ENCODE results near the gene GARS1. TPM values are rescaled to one million over a fixed set of nuclear protein-coding genes. Genes with fewer than 3 reads are reported as not detected.

Gene GARS1
- total and polyA plus RNA-seq, 9 of the 15 experiments (the other 6 are each of a cell fraction or from before 2014, with no cell fraction given) = 142 to 769 (median 272) TPM

DNA sequence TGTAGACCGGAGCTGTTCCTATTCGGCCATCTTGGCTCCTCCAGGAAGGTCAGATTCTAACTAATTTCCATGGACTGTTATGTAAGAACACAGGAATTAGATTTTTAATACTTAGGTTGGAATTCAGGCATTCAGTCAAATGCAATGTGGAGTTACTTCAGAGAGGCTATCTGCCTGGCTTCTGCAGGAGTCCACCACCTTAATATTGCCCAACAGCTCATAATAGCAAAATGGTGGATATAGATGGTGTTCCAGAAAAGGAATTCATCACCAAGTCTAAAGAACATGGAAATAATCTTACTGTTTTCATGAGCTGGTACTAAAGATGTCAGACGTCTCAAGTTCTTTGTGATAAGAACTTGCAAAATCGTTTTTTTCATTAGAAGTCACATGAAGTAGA, 48.1 kb downstream of the GARS1 start (continued):
- TF ChIP-seq ZSCAN32 (CRISPR knock-in tag; IDR thresholded peaks at IDR 0.05) (no peak), XRCC5 (IDR thresholded peaks at IDR 0.05; ENCODE audit: low read depth, low read length) (no peak), TAF9B (IDR thresholded peaks at IDR 0.05; ENCODE audit: partially characterized antibody) (no peak)

DNA sequence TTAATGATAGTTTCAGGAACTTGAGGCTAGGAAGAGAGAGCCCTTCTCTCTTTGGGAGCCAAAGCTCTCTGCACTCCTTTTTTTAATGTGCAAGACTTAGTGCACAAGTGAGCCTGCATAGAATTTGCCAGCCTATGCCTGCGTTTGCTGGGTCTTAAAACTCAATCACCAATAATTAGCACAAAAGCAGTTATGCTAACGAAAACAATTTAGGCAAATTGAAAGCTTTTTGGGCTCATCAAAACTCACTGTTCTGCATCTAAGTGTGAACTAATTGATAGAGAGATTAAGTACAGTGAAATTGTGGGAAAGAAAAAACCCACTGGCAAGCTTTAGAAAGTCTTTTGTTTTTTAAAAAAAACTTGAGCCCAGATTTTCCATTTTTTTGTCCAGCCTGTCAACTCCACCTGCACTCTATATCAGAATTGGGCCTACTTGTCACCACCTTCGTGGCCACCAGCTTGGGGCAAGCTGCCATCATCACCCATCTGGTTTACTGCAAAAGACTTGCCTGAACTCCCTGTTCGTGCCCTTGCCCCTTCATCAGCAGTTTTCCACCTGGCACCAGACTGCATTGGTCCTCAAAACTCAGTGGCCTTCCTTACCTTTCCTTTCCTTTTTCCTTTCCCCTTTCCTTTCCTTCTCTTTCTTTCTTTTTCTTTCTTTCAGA, 49.7 kb downstream of the GARS1 start:
- POLR2A ChIA-PET = interaction anchor here (1.0 to 2.1 kb wide), 6 partner anchors 10 to 24 kb away, joined by 4 to 15 read pairs (median 5); no protein-coding TSS in a partner anchor
- in situ Hi-C loops (cut with MboI) = no loop called here
- TF ChIP-seq, protein P1, sequence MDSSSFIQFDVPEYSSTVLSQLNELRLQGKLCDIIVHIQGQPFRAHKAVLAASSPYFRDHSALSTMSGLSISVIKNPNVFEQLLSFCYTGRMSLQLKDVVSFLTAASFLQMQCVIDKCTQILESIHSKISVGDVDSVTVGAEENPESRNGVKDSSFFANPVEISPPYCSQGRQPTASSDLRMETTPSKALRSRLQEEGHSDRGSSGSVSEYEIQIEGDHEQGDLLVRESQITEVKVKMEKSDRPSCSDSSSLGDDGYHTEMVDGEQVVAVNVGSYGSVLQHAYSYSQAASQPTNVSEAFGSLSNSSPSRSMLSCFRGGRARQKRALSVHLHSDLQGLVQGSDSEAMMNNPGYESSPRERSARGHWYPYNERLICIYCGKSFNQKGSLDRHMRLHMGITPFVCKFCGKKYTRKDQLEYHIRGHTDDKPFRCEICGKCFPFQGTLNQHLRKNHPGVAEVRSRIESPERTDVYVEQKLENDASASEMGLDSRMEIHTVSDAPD (CRISPR knock-in tag; IDR thresholded peaks at IDR 0.05) = no peak
- TF ChIP-seq, protein P2, sequence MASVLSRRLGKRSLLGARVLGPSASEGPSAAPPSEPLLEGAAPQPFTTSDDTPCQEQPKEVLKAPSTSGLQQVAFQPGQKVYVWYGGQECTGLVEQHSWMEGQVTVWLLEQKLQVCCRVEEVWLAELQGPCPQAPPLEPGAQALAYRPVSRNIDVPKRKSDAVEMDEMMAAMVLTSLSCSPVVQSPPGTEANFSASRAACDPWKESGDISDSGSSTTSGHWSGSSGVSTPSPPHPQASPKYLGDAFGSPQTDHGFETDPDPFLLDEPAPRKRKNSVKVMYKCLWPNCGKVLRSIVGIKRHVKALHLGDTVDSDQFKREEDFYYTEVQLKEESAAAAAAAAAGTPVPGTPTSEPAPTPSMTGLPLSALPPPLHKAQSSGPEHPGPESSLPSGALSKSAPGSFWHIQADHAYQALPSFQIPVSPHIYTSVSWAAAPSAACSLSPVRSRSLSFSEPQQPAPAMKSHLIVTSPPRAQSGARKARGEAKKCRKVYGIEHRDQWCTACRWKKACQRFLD (CRISPR knock-in tag; IDR thresholded peaks at IDR 0.05) = no peak
- TF ChIP-seq ZNF644 (tag; IDR thresholded peaks at IDR 0.05; ENCODE audit: low read depth) (no peak), DACH1 (IDR thresholded peaks at IDR 0.05; ENCODE audit: partially characterized antibody) (no peak)
- TF ChIP-seq, protein P3, sequence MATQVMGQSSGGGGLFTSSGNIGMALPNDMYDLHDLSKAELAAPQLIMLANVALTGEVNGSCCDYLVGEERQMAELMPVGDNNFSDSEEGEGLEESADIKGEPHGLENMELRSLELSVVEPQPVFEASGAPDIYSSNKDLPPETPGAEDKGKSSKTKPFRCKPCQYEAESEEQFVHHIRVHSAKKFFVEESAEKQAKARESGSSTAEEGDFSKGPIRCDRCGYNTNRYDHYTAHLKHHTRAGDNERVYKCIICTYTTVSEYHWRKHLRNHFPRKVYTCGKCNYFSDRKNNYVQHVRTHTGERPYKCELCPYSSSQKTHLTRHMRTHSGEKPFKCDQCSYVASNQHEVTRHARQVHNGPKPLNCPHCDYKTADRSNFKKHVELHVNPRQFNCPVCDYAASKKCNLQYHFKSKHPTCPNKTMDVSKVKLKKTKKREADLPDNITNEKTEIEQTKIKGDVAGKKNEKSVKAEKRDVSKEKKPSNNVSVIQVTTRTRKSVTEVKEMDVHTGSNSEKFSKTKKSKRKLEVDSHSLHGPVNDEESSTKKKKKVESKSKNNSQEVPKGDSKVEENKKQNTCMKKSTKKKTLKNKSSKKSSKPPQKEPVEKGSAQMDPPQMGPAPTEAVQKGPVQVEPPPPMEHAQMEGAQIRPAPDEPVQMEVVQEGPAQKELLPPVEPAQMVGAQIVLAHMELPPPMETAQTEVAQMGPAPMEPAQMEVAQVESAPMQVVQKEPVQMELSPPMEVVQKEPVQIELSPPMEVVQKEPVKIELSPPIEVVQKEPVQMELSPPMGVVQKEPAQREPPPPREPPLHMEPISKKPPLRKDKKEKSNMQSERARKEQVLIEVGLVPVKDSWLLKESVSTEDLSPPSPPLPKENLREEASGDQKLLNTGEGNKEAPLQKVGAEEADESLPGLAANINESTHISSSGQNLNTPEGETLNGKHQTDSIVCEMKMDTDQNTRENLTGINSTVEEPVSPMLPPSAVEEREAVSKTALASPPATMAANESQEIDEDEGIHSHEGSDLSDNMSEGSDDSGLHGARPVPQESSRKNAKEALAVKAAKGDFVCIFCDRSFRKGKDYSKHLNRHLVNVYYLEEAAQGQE (IDR thresholded peaks at IDR 0.05; ENCODE audit: borderline replicate concordance) = no peak
- TF ChIP-seq, protein P3 (CRISPR knock-in tag; IDR thresholded peaks at IDR 0.05; ENCODE audit: low read depth) = no peak

More for the DNA sequence above, 49.7 kb downstream of the GARS1 start:
- CTCF ChIA-PET (ENCODE audit: low intra/inter-chr PET ratio) = no interaction called here
- H3K79me2 ChIP-seq (ENCODE audit: control insufficient read depth, insufficient read depth, low read length) = no peaks in the 10 kb centered on the region
- peaks cover 13% of the 10 kb centered on the region; the same call in 2 of the 3 replicates for H3K36me3 ChIP-seq (ENCODE audit: control insufficient read depth, insufficient read depth, low read length)
- no peaks in the 10 kb centered on the region for H3K27me3 ChIP-seq (ENCODE audit: control insufficient read depth in 2 of 2, insufficient read depth in 2 of 2, low read length in 2 of 2)
- no peak overlapping the region for H3K4me2 ChIP-seq (ENCODE audit: insufficient read depth, low read length)
- BruUV-seq (replicated peaks) = no TSS peak
- WGBS (ENCODE audit: insufficient coverage, low coverage, missing lambda C conversion rate) = 54% methylated on average over 4 of the region's 4 CpGs
- H3K9me1 ChIP-seq (ENCODE audit: control insufficient read depth, insufficient read depth, low read length) = no peaks in the 10 kb centered on the region
- no peak for FAIRE-seq
- peaks cover 1% of the 10 kb centered on the region; the same call in 1 of the 2 replicates for H4K20me1 ChIP-seq (replicated peaks; ENCODE audit: control insufficient read depth, insufficient read depth, low read length)
- H3K4me3 ChIP-seq = no peak overlapping the region
- no peak for ATAC-seq
- H3K4me1 ChIP-seq (replicated peaks in 1 of 2; ENCODE audit: control insufficient read depth in 2 of 2, insufficient read depth in 2 of 2, low read length in 2 of 2) = no peaks in the 10 kb centered on the region; a peak in 1 of 5 replicates
- H2AFZ ChIP-seq (ENCODE audit: low read depth, low read length) = no peak overlapping the region
- intact Hi-C loops (cut with micrococcal nuclease) = no loop called here
- H3K27ac ChIP-seq (ENCODE audit: extremely low read depth, low read depth, low read length) = no peak overlapping the region
- H3K9ac ChIP-seq (ENCODE audit: insufficient read depth in 1 of 2, low read depth in 2 of 2, low read length in 2 of 2) = no peak overlapping the region
- no peak for DNase-seq (ENCODE audit: extremely low read depth in 1 of 4, low spot score in 3 of 4)
- H3K9me3 ChIP-seq (replicated peaks; ENCODE audit: control insufficient read depth, insufficient read depth, low read depth, low read length) = no peaks in the 10 kb centered on the region
